PC-3 (cell line): Measurements from ENCODE around the gene CHRNA7. TPM values are rescaled to one million over a fixed set of nuclear protein-coding genes. Genes with fewer than 3 reads are reported as not detected.
"Not testable (repeated sequence)": the region's sequence is repeated elsewhere in the genome, so short reads cannot be mapped to it uniquely, and the experiment has no call there.

Experiments
- ATAC-seq: fragments of 200-7000 bp; cut with Tn5 transposase; 2 replicates; pipeline ENCODE4 v1.9.1; 2020; ENCODE audit warnings: mild to moderate bottlenecking, moderate library complexity
- BruUV-seq: library from RNA; stranded (reverse); fragments of 400-500 nt; replicated peaks from 2 replicates; lab custom pipeline; 2021; lab: Mats Ljungman, UMichigan
- CTCF ChIA-PET: fragments of 300-600 bp; sonication (Branson Sonifier 250); formaldehyde crosslinking; loops from one replicate; lab custom pipeline; 2022; ENCODE audit warnings: antibody characterized with exemption; lab: Charles Lee
- POLR2A ChIA-PET: fragments of 300-600 bp; sonication (Branson Sonifier 250); formaldehyde crosslinking; loops from one replicate; lab custom pipeline; 2022; ENCODE audit warnings: antibody characterized with exemption; ENCODE audit not compliant: unreplicated experiment; lab: Charles Lee
- DNase-seq: peaks from one replicate; pipeline ENCODE4 v3.0.0-alpha.2; 2015
- H2AFZ ChIP-seq: fragments of 300-600 bp; sonication (generic); 2 replicates; pipeline ENCODE4 v1.6.0; 2016; ENCODE audit warnings: antibody characterized with exemption, low read length
- H3F3A ChIP-seq: fragments of 300-600 bp; sonication (generic); one replicate; pipeline ENCODE4 v1.6.0; 2017; ENCODE audit warnings: antibody characterized with exemption, low read length, control low read depth, mild to moderate bottlenecking; ENCODE audit not compliant: unreplicated experiment
- H3K27ac ChIP-seq: fragments of 300-600 bp; sonication (generic); 2 replicates; pipeline ENCODE4 v1.5.1; 2016; ENCODE audit warnings: mild to moderate bottlenecking, low read length
- H3K27me3 ChIP-seq: fragments of 300-600 bp; sonication (generic); 2 replicates; pipeline ENCODE4 v1.6.1; 2016; ENCODE audit warnings: low read length, mixed read lengths
- H3K36me3 ChIP-seq: fragments of 300-600 bp; sonication (generic); 2 replicates; pipeline ENCODE4 v1.6.1; 2016; ENCODE audit warnings: low read depth, mixed run types, low read length, mixed read lengths
- H3K4me1 ChIP-seq: fragments of 300-600 bp; sonication (generic); 2 replicates; pipeline ENCODE4 v1.5.1; 2016; ENCODE audit warnings: low read length; ENCODE audit not compliant: insufficient read depth
- H3K4me2 ChIP-seq: fragments of 300-600 bp; sonication (generic); 2 replicates; pipeline ENCODE4 v1.6.0; 2016; ENCODE audit warnings: low read length
- H3K4me3 ChIP-seq: fragments of 300-600 bp; sonication (generic); 2 replicates; pipeline ENCODE4 v1.5.1; 2016; ENCODE audit warnings: mild to moderate bottlenecking, low read length, mixed read lengths
- H3K79me2 ChIP-seq: fragments of 300-600 bp; sonication (generic); 2 replicates; pipeline ENCODE4 v1.6.1; 2017; ENCODE audit warnings: low read length, mixed read lengths
- H3K9ac ChIP-seq: fragments of 300-600 bp; sonication (generic); 2 replicates; pipeline ENCODE4 v1.6.0; 2016; ENCODE audit warnings: mild to moderate bottlenecking, low read length
- H3K9me2 ChIP-seq: fragments of 300-600 bp; sonication (generic); replicated peaks from 2 replicates; pipeline ENCODE4 v1.6.1; 2016; ENCODE audit warnings: mixed run types, low read length, mixed read lengths
- H3K9me3 ChIP-seq: fragments of 300-600 bp; sonication (generic); 2 replicates; pipeline ENCODE4 v1.6.1; 2016; ENCODE audit warnings: low read length, mixed read lengths
- H4K20me1 ChIP-seq: fragments of 300-600 bp; sonication (generic); 2 replicates; pipeline ENCODE4 v1.6.1; 2016; ENCODE audit warnings: low read length, mixed read lengths
- EZH2 ChIP-seq: fragments of 300-600 bp; sonication (generic); IDR thresholded peaks from one replicate; pipeline ENCODE4 v1.6.1; 2017; ENCODE audit warnings: antibody characterized with exemption, mild to moderate bottlenecking, low read length; ENCODE audit not compliant: unreplicated experiment
- EZH2phosphoT487 ChIP-seq: fragments of 300-600 bp; sonication (generic); IDR thresholded peaks from 2 replicates; pipeline ENCODE4 v1.6.1; 2018; ENCODE audit warnings: mild to moderate bottlenecking, antibody characterized with exemption, low read length, borderline replicate concordance
- intact Hi-C: fragments of 100-400 bp; cut with micrococcal nuclease; formaldehyde crosslinking; loops from 2 replicates; pipeline ENCODE4 v1.9.0; 2023
- total RNA-seq: library from RNA; depleted of rRNA; stranded (reverse); fragments of >200 nt; gene quantifications from 2 replicates; pipeline ENCODE4 v1.2.3, GENCODE V29; 2014
- TF ChIP-seq, protein P1 (sequence below): fragments of 300-600 bp; sonication (generic); conservative IDR thresholded peaks from 2 replicates; pipeline ENCODE4 v1.5.1; 2017; ENCODE audit warnings: antibody characterized with exemption, low read depth, mild to moderate bottlenecking, low read length

CHRNA7 gene
- total RNA-seq, 1 experiment from 2014 or later = 0.73 TPM

DNA sequence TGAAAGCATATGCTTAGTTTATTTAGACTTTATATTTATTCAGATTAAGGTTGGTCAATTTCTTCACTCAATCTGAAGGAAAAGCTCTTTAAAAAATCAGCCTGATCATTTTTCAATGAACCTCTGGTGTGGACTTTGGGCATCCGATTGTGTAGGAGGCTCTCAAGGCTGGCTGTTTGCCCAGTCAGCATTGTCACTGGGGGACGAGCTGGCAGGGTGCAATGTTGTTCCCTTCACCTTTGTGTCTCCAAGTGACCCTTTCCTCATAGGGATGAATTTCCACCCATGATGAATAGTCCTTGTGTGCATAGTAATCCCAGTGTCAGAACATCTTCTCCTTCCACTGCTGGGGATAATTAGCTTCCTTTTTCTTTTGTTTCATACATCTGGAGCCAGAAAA, 102.5 kb downstream of the CHRNA7 start:
- intact Hi-C loops = no loop called here
- H3K4me3 ChIP-seq = no peak overlapping the region
- ChIA-PET CTCF (no interaction called here), POLR2A (no interaction called here)
- H3K9me3 ChIP-seq = no peaks in the 10 kb centered on the region
- H3K36me3 ChIP-seq = no peaks in the 10 kb centered on the region
- H2AFZ ChIP-seq = no peak overlapping the region
- TF ChIP-seq EZH2 (no peak), EZH2phosphoT487 (no peak)
- TF ChIP-seq, protein P1, sequence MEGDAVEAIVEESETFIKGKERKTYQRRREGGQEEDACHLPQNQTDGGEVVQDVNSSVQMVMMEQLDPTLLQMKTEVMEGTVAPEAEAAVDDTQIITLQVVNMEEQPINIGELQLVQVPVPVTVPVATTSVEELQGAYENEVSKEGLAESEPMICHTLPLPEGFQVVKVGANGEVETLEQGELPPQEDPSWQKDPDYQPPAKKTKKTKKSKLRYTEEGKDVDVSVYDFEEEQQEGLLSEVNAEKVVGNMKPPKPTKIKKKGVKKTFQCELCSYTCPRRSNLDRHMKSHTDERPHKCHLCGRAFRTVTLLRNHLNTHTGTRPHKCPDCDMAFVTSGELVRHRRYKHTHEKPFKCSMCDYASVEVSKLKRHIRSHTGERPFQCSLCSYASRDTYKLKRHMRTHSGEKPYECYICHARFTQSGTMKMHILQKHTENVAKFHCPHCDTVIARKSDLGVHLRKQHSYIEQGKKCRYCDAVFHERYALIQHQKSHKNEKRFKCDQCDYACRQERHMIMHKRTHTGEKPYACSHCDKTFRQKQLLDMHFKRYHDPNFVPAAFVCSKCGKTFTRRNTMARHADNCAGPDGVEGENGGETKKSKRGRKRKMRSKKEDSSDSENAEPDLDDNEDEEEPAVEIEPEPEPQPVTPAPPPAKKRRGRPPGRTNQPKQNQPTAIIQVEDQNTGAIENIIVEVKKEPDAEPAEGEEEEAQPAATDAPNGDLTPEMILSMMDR = no peak
- no peaks in the 10 kb centered on the region for H3K4me1 ChIP-seq
- no peaks in the 10 kb centered on the region for H4K20me1 ChIP-seq
- no peak for ATAC-seq
- H3K9ac ChIP-seq = no peak overlapping the region
- no peak overlapping the region for H3K4me2 ChIP-seq
- no peaks in the 10 kb centered on the region for H3K9me2 ChIP-seq
- H3K79me2 ChIP-seq = no peaks in the 10 kb centered on the region
- no TSS peak for BruUV-seq
- no peaks in the 10 kb centered on the region for H3F3A ChIP-seq
- DNase-seq = no peak
- no peak overlapping the region for H3K27ac ChIP-seq
- H3K27me3 ChIP-seq = peaks cover 5% of the 10 kb centered on the region; the same call in 1 of the 2 replicates

DNA sequence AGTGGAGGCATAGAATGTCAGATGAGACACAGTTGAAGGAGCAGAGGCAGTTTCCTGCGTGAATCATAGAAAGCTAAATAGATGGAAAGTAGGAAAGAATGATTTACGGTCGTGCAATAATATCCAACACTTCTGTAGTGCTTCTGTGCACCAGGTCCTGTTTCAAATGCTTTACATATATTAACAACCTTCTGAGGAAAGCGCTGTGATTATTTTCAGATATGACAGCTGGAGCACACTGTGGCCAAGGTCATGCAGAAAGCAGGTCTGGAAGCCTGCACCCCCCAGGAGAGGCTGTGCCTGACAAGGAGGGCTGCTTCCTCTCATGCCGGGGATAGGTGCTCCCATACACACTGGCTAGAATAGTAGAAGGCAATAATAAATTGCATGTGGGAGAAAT, 104.5 kb downstream of the CHRNA7 start:
- Histone ChIP-seq H3K36me3 (no peaks in the 10 kb centered on the region), H3F3A (no peaks in the 10 kb centered on the region), H3K9me3 (no peaks in the 10 kb centered on the region), H3K9me2 (no peaks in the 10 kb centered on the region), H2AFZ (no peak overlapping the region), H4K20me1 (no peaks in the 10 kb centered on the region), H3K4me2 (no peak overlapping the region), H3K27ac (no peak overlapping the region), H3K27me3 (no peaks in the 10 kb centered on the region), H3K4me1 (no peaks in the 10 kb centered on the region), H3K79me2 (no peaks in the 10 kb centered on the region), H3K9ac (no peak overlapping the region), H3K4me3 (no peak overlapping the region)
- POLR2A ChIA-PET = no interaction called here
- intact Hi-C loops = no loop called here
- no TSS peak for BruUV-seq
- TF ChIP-seq EZH2 (no peak), EZH2phosphoT487 (no peak)
- TF ChIP-seq, protein P1 = no peak
- CTCF ChIA-PET = no interaction called here
- no peak for ATAC-seq
- DNase-seq = no peak

DNA sequence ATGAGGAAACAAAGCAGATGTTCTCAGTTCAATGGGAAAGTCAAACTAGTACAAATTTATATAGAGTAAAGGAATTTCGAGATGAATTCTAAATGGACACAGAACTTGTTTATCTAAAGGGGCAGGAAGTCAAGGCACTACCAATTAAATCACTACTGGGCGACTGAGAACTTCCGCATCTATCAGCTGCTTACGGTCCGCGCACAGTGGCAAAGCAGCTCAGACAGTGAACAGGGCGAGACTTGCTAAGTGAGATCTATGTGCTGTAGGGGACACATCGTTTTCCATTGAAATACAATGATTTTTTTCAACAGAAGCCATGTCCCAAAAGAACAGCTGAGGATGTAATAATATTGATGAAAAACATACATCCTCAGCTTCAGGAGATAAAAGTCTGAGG, 105.0 kb downstream of the CHRNA7 start:
- H2AFZ ChIP-seq = no peak overlapping the region
- H3K27me3 ChIP-seq = no peaks in the 10 kb centered on the region
- no peaks in the 10 kb centered on the region for H3K79me2 ChIP-seq
- no peaks in the 10 kb centered on the region for H4K20me1 ChIP-seq
- no peaks in the 10 kb centered on the region for H3K4me1 ChIP-seq
- DNase-seq = no peak
- TF ChIP-seq, protein P1 = no peak
- TF ChIP-seq EZH2phosphoT487 (no peak), EZH2 (no peak)
- POLR2A ChIA-PET = no interaction called here
- H3K9ac ChIP-seq = no peak overlapping the region
- no peaks in the 10 kb centered on the region for H3K9me3 ChIP-seq
- intact Hi-C loops = no loop called here
- no peak overlapping the region for H3K27ac ChIP-seq
- CTCF ChIA-PET = no interaction called here
- H3F3A ChIP-seq = no peaks in the 10 kb centered on the region
- no peak overlapping the region for H3K4me2 ChIP-seq
- H3K4me3 ChIP-seq = no peak overlapping the region
- ATAC-seq = no peak
- no peaks in the 10 kb centered on the region for H3K9me2 ChIP-seq
- no peaks in the 10 kb centered on the region for H3K36me3 ChIP-seq
- BruUV-seq = no TSS peak

DNA sequence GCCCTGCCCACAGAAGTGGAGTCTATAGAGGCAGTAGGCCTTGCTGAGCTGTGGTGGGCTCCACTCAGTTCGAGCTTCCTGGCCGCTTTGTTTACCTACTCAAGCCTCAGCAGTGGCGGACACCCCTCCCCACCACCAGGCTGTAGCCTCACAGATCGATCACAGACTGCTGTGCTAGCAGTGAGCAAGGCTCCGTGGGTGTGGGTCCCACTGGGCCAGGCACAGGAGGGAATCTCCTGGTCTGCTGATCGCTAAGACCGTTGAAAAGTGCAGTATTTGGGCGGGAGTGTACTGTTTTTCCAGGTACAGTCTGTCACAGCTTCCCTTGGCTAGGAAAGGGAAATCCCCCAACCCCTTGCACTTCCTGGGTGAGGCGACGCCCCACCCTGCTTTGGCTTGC, 115.2 kb downstream of the CHRNA7 start:
- H3K36me3 ChIP-seq, H3K9me3 ChIP-seq, H3K9ac ChIP-seq, POLR2A ChIA-PET, H2AFZ ChIP-seq, H3K4me3 ChIP-seq, H4K20me1 ChIP-seq, DNase-seq, H3F3A ChIP-seq, H3K9me2 ChIP-seq, H3K4me1 ChIP-seq, intact Hi-C loops, ATAC-seq, H3K27ac ChIP-seq, CTCF ChIA-PET, H3K79me2 ChIP-seq, H3K4me2 ChIP-seq, BruUV-seq: not testable (repeated sequence)
- H3K27me3 ChIP-seq = peaks cover 43% of the 10 kb centered on the region; the same call in 1 of the 2 replicates
